ENCODE results near the gene HTR3A. TPM values are rescaled to one million over a fixed set of nuclear protein-coding genes. Genes with fewer than 3 reads are reported as not detected.

The HTR3A gene
- total and polyA plus RNA-seq, 8 donors = 0.11 to 0.79 (median 0.29) TPM; not detected in 4

DNA sequence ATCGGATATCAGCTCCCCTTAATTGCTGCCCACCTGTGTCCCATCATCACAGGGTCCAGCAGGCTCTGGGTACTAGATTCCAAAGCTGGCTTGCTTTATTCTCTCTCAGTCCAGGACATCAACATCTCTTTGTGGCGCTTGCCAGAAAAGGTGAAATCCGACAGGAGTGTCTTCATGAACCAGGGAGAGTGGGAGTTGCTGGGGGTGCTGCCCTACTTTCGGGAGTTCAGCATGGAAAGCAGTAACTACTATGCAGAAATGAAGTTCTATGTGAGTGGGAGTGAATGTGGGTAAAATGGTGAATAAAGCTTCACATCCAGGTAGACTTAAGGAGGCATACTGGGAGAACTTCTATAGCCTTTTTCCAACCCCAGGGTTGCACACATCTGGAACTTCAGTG lies 11.0 kb downstream of the HTR3A start:
- intact Hi-C loops (cut with DNase I) = no loop called here
- Histone ChIP-seq H3K9me3 (no peaks in the 10 kb centered on the region), H3K27me3 (peaks cover 0 to 23% of the 10 kb centered on the region in 2 donors), H3K4me3 (no peak overlapping the region), H3K36me3 (no peaks in the 10 kb centered on the region), H3K27ac (no peak overlapping the region), H3K4me1 (no peaks in the 10 kb centered on the region)
- no peak for DNase-seq
- TF ChIP-seq, protein P1, sequence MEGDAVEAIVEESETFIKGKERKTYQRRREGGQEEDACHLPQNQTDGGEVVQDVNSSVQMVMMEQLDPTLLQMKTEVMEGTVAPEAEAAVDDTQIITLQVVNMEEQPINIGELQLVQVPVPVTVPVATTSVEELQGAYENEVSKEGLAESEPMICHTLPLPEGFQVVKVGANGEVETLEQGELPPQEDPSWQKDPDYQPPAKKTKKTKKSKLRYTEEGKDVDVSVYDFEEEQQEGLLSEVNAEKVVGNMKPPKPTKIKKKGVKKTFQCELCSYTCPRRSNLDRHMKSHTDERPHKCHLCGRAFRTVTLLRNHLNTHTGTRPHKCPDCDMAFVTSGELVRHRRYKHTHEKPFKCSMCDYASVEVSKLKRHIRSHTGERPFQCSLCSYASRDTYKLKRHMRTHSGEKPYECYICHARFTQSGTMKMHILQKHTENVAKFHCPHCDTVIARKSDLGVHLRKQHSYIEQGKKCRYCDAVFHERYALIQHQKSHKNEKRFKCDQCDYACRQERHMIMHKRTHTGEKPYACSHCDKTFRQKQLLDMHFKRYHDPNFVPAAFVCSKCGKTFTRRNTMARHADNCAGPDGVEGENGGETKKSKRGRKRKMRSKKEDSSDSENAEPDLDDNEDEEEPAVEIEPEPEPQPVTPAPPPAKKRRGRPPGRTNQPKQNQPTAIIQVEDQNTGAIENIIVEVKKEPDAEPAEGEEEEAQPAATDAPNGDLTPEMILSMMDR (IDR thresholded peaks at IDR 0.05) = no peak
- no peak for ATAC-seq

DNA sequence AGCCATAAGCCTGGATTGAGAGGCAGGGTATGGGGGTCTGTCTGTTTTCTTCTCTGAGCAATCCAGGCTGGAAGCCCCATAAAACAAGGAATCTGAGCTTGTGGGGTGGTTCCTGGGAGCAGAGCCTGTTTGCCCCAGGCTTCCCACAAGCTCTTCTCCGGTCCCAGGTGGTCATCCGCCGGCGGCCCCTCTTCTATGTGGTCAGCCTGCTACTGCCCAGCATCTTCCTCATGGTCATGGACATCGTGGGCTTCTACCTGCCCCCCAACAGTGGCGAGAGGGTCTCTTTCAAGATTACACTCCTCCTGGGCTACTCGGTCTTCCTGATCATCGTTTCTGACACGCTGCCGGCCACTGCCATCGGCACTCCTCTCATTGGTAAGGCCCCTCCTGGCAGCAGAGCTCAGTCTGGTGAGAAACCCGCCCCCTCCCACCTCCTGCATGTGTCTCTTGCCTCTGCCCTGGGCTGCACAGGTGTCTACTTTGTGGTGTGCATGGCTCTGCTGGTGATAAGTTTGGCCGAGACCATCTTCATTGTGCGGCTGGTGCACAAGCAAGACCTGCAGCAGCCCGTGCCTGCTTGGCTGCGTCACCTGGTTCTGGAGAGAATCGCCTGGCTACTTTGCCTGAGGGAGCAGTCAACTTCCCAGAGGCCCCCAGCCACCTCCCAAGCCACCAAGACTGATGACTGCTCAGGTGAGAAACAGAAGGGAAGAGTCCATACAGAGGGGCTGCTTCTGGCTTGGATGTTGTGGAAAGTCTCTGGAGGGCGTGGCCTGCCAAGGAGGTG lies 11.6 kb downstream of the HTR3A start:
- no peaks in the 10 kb centered on the region for H3K36me3 ChIP-seq
- DNase-seq (no peak), ATAC-seq (no peak)
- no peak overlapping the region for H3K4me3 ChIP-seq
- H3K9me3 ChIP-seq = no peaks in the 10 kb centered on the region
- TF ChIP-seq, protein P1 (IDR thresholded peaks at IDR 0.05) = no peak
- intact Hi-C loops (cut with DNase I) = no loop called here
- H3K27me3 ChIP-seq = peaks cover 0 to 29% of the 10 kb centered on the region in 2 donors
- H3K27ac ChIP-seq = no peak overlapping the region
- no peaks in the 10 kb centered on the region for H3K4me1 ChIP-seq

DNA sequence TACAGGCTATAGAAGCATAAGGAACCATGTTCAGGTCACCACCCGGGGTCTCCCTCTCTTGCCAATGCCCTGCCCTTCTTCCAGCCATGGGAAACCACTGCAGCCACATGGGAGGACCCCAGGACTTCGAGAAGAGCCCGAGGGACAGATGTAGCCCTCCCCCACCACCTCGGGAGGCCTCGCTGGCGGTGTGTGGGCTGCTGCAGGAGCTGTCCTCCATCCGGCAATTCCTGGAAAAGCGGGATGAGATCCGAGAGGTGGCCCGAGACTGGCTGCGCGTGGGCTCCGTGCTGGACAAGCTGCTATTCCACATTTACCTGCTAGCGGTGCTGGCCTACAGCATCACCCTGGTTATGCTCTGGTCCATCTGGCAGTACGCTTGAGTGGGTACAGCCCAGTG lies 14.5 kb downstream of the HTR3A start:
- no peaks in the 10 kb centered on the region for H3K4me1 ChIP-seq
- H3K27me3 ChIP-seq = peaks cover 0 to 35% of the 10 kb centered on the region in 2 donors
- no peaks in the 10 kb centered on the region for H3K36me3 ChIP-seq
- TF ChIP-seq, protein P1 (IDR thresholded peaks at IDR 0.05) = no peak
- H3K9me3 ChIP-seq = no peaks in the 10 kb centered on the region
- DNase-seq = no peak
- intact Hi-C loops (cut with DNase I) = no loop called here
- no peak overlapping the region for H3K27ac ChIP-seq
- H3K4me3 ChIP-seq = no peak overlapping the region
- no peak for ATAC-seq

DNA sequence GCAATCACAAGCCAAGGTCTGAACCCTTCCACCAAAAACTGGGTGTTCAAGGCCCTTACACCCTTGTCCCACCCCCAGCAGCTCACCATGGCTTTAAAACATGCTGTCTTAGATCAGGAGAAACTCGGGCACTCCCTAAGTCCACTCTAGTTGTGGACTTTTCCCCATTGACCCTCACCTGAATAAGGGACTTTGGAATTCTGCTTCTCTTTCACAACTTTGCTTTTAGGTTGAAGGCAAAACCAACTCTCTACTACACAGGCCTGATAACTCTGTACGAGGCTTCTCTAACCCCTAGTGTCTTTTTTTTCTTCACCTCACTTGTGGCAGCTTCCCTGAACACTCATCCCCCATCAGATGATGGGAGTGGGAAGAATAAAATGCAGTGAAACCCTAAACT lies 15.0 kb downstream of the HTR3A start:
- Histone ChIP-seq H3K9me3 (no peaks in the 10 kb centered on the region), H3K4me1 (no peaks in the 10 kb centered on the region), H3K27ac (no peak overlapping the region), H3K4me3 (no peak overlapping the region), H3K27me3 (peaks cover 0 to 35% of the 10 kb centered on the region in 2 donors), H3K36me3 (no peaks in the 10 kb centered on the region)
- DNase-seq = no peak
- TF ChIP-seq, protein P1 (IDR thresholded peaks at IDR 0.05) = no peak
- intact Hi-C loops (cut with DNase I) = no loop called here
- ATAC-seq = no peak

DNA sequence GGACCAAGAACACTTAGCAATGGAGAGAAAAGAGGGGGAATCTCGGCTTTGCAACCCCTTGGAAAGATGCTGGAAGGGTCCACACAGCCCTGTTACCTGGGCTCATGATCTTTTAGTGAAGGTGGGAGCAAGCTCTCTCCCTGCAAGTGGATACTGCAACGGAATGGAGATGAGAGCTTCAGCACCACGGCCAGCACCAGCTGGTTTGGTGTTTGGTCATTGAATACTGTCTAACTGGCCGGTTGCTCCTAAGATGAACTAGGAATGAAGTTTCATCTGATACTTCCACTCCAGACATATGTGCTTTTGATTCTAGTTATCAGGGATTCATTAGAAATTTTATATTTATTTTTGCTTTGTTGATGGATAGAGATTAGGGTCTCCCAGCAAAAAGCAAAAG lies 16.3 kb downstream of the HTR3A start:
- no peaks in the 10 kb centered on the region for H3K4me1 ChIP-seq
- TF ChIP-seq, protein P1 (IDR thresholded peaks at IDR 0.05) = no peak
- no peak overlapping the region for H3K27ac ChIP-seq
- no peaks in the 10 kb centered on the region for H3K9me3 ChIP-seq
- intact Hi-C loops (cut with DNase I) = no loop called here
- no peaks in the 10 kb centered on the region for H3K36me3 ChIP-seq
- no peak overlapping the region for H3K4me3 ChIP-seq
- peak; percentile 56 for ATAC-seq
- DNase-seq = peak in 2 of 4 donors; percentile 29 to 59
- H3K27me3 ChIP-seq = peaks cover 0 to 35% of the 10 kb centered on the region in 2 donors
